ENCODE measurements around the gene KCNG4.

- TF ChIP-seq CTCF (IDR thresholded peaks at IDR 0.05) (no peak), POLR2A (IDR thresholded peaks at IDR 0.05) (no peak), EP300 (IDR thresholded peaks at IDR 0.05) (no peak)
Measured at GRCh38 chr16:84270071-84270470, 30.3 kb upstream of the KCNG4 start.

Measured in ovary (tissue), 3 donors.